IMR-90 (cell line): Measurements from ENCODE around the gene PABPC1L. TPM values are rescaled to one million over a fixed set of nuclear protein-coding genes. Genes with fewer than 3 reads are reported as not detected.

Experiments
- ATAC-seq: fragments of 200-7000 bp; cut with Tn5 transposase; 2 replicates; pipeline ENCODE4 v1.9.1; 2020; ENCODE audit warnings: low read depth, mild to moderate bottlenecking, moderate library complexity
- BruUV-seq: library from RNA; stranded (reverse); fragments of 400-500 nt; replicated peaks from 2 replicates; lab custom pipeline; 2021; lab: Mats Ljungman, UMichigan
- CTCF ChIA-PET: fragments of 300-600 bp; formaldehyde crosslinking; extraction: SDS; loops from one replicate; lab custom pipeline; 2021; ENCODE audit warnings: antibody characterized with exemption; lab: Yijun Ruan, JAX
- POLR2A ChIA-PET: fragments of 300-600 bp; sonication (Branson Sonifier 250); formaldehyde crosslinking; loops from one replicate; lab custom pipeline; 2022; ENCODE audit warnings: antibody characterized with exemption; ENCODE audit not compliant: unreplicated experiment; lab: Charles Lee
- DNase-seq: peaks from one replicate; pipeline ENCODE4 v3.0.0; 2013
- H2AFZ ChIP-seq: replicated peaks from 2 replicates; pipeline ENCODE3; 2013; ENCODE audit warnings: low read length, mild to moderate bottlenecking; ENCODE audit not compliant: poor library complexity
- H2AK5ac ChIP-seq: 2 replicates; pipeline ENCODE4 v1.6.1; 2013; ENCODE audit warnings: low read depth, low read length, inconsistent platforms
- H2AK9ac ChIP-seq: replicated peaks from 2 replicates; pipeline ENCODE3; 2013; ENCODE audit warnings: mild to moderate bottlenecking, low read depth, low read length, moderate library complexity; ENCODE audit not compliant: poor library complexity
- H2BK120ac ChIP-seq: 2 replicates; pipeline ENCODE4 v1.6.1; 2013; ENCODE audit warnings: low read depth, low read length, inconsistent platforms
- H2BK15ac ChIP-seq: 3 replicates; pipeline ENCODE4 v1.6.1; 2013; ENCODE audit warnings: low read depth, low read length, inconsistent platforms
- H2BK20ac ChIP-seq: 2 replicates; pipeline ENCODE4 v1.6.1; 2013; ENCODE audit warnings: low read depth, mild to moderate bottlenecking, inconsistent platforms, low read length, moderate library complexity
- H2BK5ac ChIP-seq: 2 replicates; pipeline ENCODE4 v1.6.1; 2013; ENCODE audit warnings: mild to moderate bottlenecking, low read depth, low read length, inconsistent platforms; ENCODE audit not compliant: poor library complexity, severe bottlenecking
- H3K14ac ChIP-seq: replicated peaks from 2 replicates; pipeline ENCODE4 v1.6.1; 2013; ENCODE audit warnings: low read depth, low read length, inconsistent platforms
- H3K18ac ChIP-seq: 2 replicates; pipeline ENCODE4 v1.6.1; 2013; ENCODE audit warnings: low read depth, low read length, control low read depth
- H3K23ac ChIP-seq: 2 replicates; pipeline ENCODE4 v1.6.1; 2013; ENCODE audit warnings: low read depth, low read length, inconsistent platforms
- H3K27ac ChIP-seq: 2 replicates; pipeline ENCODE4 v1.5.1; 2013; ENCODE audit warnings: mild to moderate bottlenecking, control low read depth, low read length; ENCODE audit not compliant: insufficient read depth
- H3K27me3 ChIP-seq: 2 replicates; pipeline ENCODE4 v1.6.1; 2013; ENCODE audit warnings: low read length; ENCODE audit not compliant: control insufficient read depth, insufficient read depth
- H3K36me3 ChIP-seq: 2 replicates; pipeline ENCODE4 v1.6.1; 2013; ENCODE audit warnings: low read length, mixed read lengths; ENCODE audit not compliant: control insufficient read depth, insufficient read depth
- H3K4ac ChIP-seq: 2 replicates; pipeline ENCODE4 v1.6.1; 2013; ENCODE audit warnings: low read depth, low read length, inconsistent platforms
- H3K4me1 ChIP-seq: 2 replicates; pipeline ENCODE4 v1.6.1; 2013; ENCODE audit warnings: low read length, mixed read lengths; ENCODE audit not compliant: control insufficient read depth, insufficient read depth
- H3K4me2 ChIP-seq: 2 replicates; pipeline ENCODE4 v1.6.1; 2013; ENCODE audit warnings: low read depth, mild to moderate bottlenecking, control low read depth, low read length, moderate library complexity
- H3K4me3 ChIP-seq: 2 replicates; pipeline ENCODE4 v1.5.1; 2013; ENCODE audit warnings: low read depth, mild to moderate bottlenecking, control low read depth, low read length, moderate library complexity; ENCODE audit not compliant: insufficient read depth
- H3K56ac ChIP-seq: 2 replicates; pipeline ENCODE4 v1.6.1; 2013; ENCODE audit warnings: low read length, inconsistent platforms; ENCODE audit not compliant: insufficient read depth; ENCODE audit errors: extremely low read depth
- H3K79me1 ChIP-seq, 2 experiments: 2 replicates each; pipeline ENCODE4 v1.6.1; 2013; ENCODE audit warnings: low read length in 2 of 2, inconsistent platforms in 1 of 2, low read depth in 1 of 2
- H3K9ac ChIP-seq: 2 replicates; pipeline ENCODE4 v1.6.1; 2013; ENCODE audit warnings: low read depth, low read length, control low read depth
- H3K9me1 ChIP-seq: 2 replicates; pipeline ENCODE4 v1.6.1; 2013; ENCODE audit warnings: low read length, inconsistent platforms; ENCODE audit not compliant: insufficient read depth
- H3K9me3 ChIP-seq: 2 replicates; pipeline ENCODE4 v1.6.1; 2013; ENCODE audit warnings: low read length; ENCODE audit not compliant: control insufficient read depth, insufficient read depth
- H4K20me1 ChIP-seq: 2 replicates; pipeline ENCODE4 v1.6.1; 2013; ENCODE audit warnings: low read length, inconsistent platforms; ENCODE audit not compliant: insufficient read depth
- H4K5ac ChIP-seq: 2 replicates; pipeline ENCODE4 v1.6.1; 2013; ENCODE audit warnings: mild to moderate bottlenecking, low read depth, low read length, control low read depth
- H4K8ac ChIP-seq, 2 experiments: 2 replicates each; pipeline ENCODE4 v1.6.1; 2013; ENCODE audit warnings: low read depth in 2 of 2, low read length in 2 of 2, control low read depth in 1 of 2, inconsistent platforms in 1 of 2
- H4K91ac ChIP-seq: 2 replicates; pipeline ENCODE4 v1.6.1; 2013; ENCODE audit warnings: low read depth, low read length, inconsistent platforms; ENCODE audit not compliant: insufficient read depth
- BHLHE40 ChIP-seq: fragments of 150-350 bp; IDR thresholded peaks from 2 replicates; pipeline ENCODE4 v1.6.1; 2016; ENCODE audit warnings: mild to moderate bottlenecking, low read depth, low read length
- CEBPB ChIP-seq: IDR thresholded peaks from 2 replicates; pipeline ENCODE4 v1.6.1; 2012; ENCODE audit warnings: low read depth, low read length, improper control_type of control experiment
- CHD1 ChIP-seq: IDR thresholded peaks from 2 replicates; pipeline ENCODE4 v1.6.1; 2012; ENCODE audit warnings: low read depth, low read length, improper control_type of control experiment
- FOS ChIP-seq: fragments of 150-350 bp; IDR thresholded peaks from 2 replicates; pipeline ENCODE4 v1.6.1; 2016; ENCODE audit warnings: low read depth, low read length
- MAFK ChIP-seq: IDR thresholded peaks from 2 replicates; pipeline ENCODE4 v1.6.1; 2012; ENCODE audit warnings: low read depth, low read length, improper control_type of control experiment
- MAZ ChIP-seq: IDR thresholded peaks from 2 replicates; pipeline ENCODE4 v1.6.1; 2012; ENCODE audit warnings: low read depth, mild to moderate bottlenecking, low read length, improper control_type of control experiment, moderate library complexity, borderline replicate concordance
- MXI1 ChIP-seq: IDR thresholded peaks from 2 replicates; pipeline ENCODE4 v1.6.1; 2012; ENCODE audit warnings: low read depth, mild to moderate bottlenecking, low read length, moderate library complexity, borderline replicate concordance
- NFE2L2 ChIP-seq: fragments of 150-350 bp; IDR thresholded peaks from 2 replicates; pipeline ENCODE4 v1.6.1; 2016; ENCODE audit warnings: low read depth, mild to moderate bottlenecking, low read length
- POLR2A ChIP-seq: IDR thresholded peaks from 2 replicates; pipeline ENCODE4 v1.6.1; 2012; ENCODE audit warnings: mild to moderate bottlenecking, low read depth, low read length
- RAD21 ChIP-seq: IDR thresholded peaks from 2 replicates; pipeline ENCODE4 v1.6.1; 2012; ENCODE audit warnings: low read length, improper control_type of control experiment
- RCOR1 ChIP-seq: IDR thresholded peaks from 2 replicates; pipeline ENCODE4 v1.6.1; 2012; ENCODE audit warnings: mild to moderate bottlenecking, low read length, improper control_type of control experiment; ENCODE audit not compliant: insufficient replicate concordance
- RFX5 ChIP-seq: IDR thresholded peaks from 2 replicates; pipeline ENCODE4 v1.8.0; 2012; ENCODE audit warnings: low read depth, mild to moderate bottlenecking, low read length, moderate library complexity
- SMC3 ChIP-seq: fragments of 150-350 bp; IDR thresholded peaks from 2 replicates; pipeline ENCODE4 v1.6.1; 2016; ENCODE audit warnings: low read depth, mild to moderate bottlenecking, antibody characterized with exemption, low read length, moderate library complexity
- WGBS, 2 experiments: methylation state at CpG; one replicate each; pipeline versions ENCODE4 v1.1.5 to v1.1.7; 2013; ENCODE audit warnings: missing lambda C conversion rate in 2 of 2; ENCODE audit not compliant: insufficient read length in 1 of 2; ENCODE audit errors: extremely low coverage in 2 of 2; 5-methylcytosine and 5-hydroxymethylcytosine counted together
- dilution Hi-C: fragments of 300-500 bp; cut with HindIII; formaldehyde crosslinking; loops from one replicate; pipeline ENCODE4 v1.14.3; 2018; ENCODE audit warnings: low sequenced_read_pairs; ENCODE audit not compliant: unreplicated experiment
- in situ Hi-C: fragments of 300-500 bp; cut with MboI; formaldehyde crosslinking; loops from 3 replicates; pipeline ENCODE4 v1.14.3; 2019; ENCODE audit warnings: low sequenced_read_pairs, inconsistent platforms, mixed read lengths
- intact Hi-C: fragments of 100-400 bp; cut with micrococcal nuclease; formaldehyde crosslinking; loops from 2 replicates; pipeline ENCODE4 v1.10.0; 2022
- polyA plus RNA-seq, 3 experiments: library from polyadenylated mRNA; depleted of rRNA; stranded (reverse); fragments of >200 nt; gene quantifications; 2 replicates each; pipeline ENCODE4 v1.2.3, GENCODE V29; 2012; ENCODE audit warnings: low replicate concordance in 1 of 3
- total RNA-seq: library from RNA; depleted of rRNA; stranded (reverse); fragments of >200 nt; gene quantifications from 2 replicates; pipeline ENCODE4 v1.2.3, GENCODE V29; 2012
- TF ChIP-seq, protein P1 (sequence below): conservative IDR thresholded peaks from 2 replicates; pipeline ENCODE4 v1.5.1; 2012; ENCODE audit warnings: mild to moderate bottlenecking, low read depth, low read length, improper control_type of control experiment
- TF ChIP-seq, protein P2 (sequence below): fragments of 150-350 bp; IDR thresholded peaks from 2 replicates; pipeline ENCODE4 v1.6.1; 2016; ENCODE audit warnings: low read depth, mild to moderate bottlenecking, low read length, moderate library complexity, borderline replicate concordance
- TF ChIP-seq, protein P3 (sequence below): fragments of 150-350 bp; IDR thresholded peaks from 2 replicates; pipeline ENCODE4 v1.6.1; 2017; ENCODE audit warnings: mild to moderate bottlenecking, antibody characterized with exemption, low read length, low read depth

The PABPC1L gene
- total and polyA plus RNA-seq, 2 of the 4 experiments (the other 2 are of a cell fraction), result 6.1 to 82.4 TPM

DNA sequence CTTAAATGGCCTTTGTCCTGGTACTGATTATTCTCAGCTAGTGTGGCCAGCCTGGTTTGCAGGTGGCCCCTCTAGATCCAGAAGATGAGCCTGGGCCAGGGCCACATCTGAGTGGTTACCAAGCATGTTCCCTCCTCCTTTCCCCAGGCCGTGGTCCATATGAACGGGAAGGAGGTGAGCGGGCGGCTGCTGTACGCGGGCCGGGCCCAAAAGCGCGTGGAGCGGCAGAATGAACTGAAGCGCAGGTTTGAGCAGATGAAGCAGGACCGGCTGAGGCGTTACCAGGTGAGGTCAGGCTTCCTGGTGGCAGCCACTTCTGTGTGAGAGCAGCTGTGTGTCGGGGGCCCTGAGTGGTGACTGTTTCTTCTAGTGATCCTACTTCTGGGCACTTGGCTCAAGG is 11.6 kb downstream of the PABPC1L start:
- Histone ChIP-seq H3K14ac (no peak overlapping the region), H3K4me1 (no peaks in the 10 kb centered on the region), H3K27me3 (no peaks in the 10 kb centered on the region), H4K91ac (no peak overlapping the region), H4K8ac (no peak overlapping the region), H4K20me1 (no peaks in the 10 kb centered on the region), H2BK15ac (no peak overlapping the region), H2AK9ac (no peak overlapping the region), H2BK120ac (no peak overlapping the region), H3K79me1 (no peaks in the 10 kb centered on the region), H3K9me3 (no peaks in the 10 kb centered on the region), H4K5ac (no peak overlapping the region), H2AK5ac (no peak overlapping the region), H3K18ac (no peak overlapping the region), H3K27ac (no peak overlapping the region), H3K4ac (no peak overlapping the region), H3K9me1 (0 out of 2 replicates have a peak, but pooled peaks cover 4% of the 10 kb centered on the region), H3K56ac (no peak overlapping the region), H2BK20ac (no peak overlapping the region), H3K4me3 (no peak overlapping the region), H2AFZ (no peak overlapping the region), H3K36me3 (peaks cover 33% of the 10 kb centered on the region), H3K4me2 (no peak overlapping the region), H3K9ac (no peak overlapping the region), H3K23ac (no peak overlapping the region), H2BK5ac (no peak overlapping the region)
- 100% methylated on average over 5 of the region's 14 CpGs; no CpG with 5 or more reads in 1 of the 2 experiments for WGBS, 2 experiments
- intact Hi-C loops (no loop called here), in situ Hi-C loops (no loop called here), dilution Hi-C loops (no loop called here)
- TF ChIP-seq FOS (no peak), MAFK (no peak), CEBPB (no peak), MAZ (no peak), SMC3 (no peak), RFX5 (no peak), RCOR1 (no peak), POLR2A (no peak), BHLHE40 (no peak), CHD1 (no peak), MXI1 (no peak), NFE2L2 (no peak), RAD21 (no peak)
- TF ChIP-seq, protein P1, sequence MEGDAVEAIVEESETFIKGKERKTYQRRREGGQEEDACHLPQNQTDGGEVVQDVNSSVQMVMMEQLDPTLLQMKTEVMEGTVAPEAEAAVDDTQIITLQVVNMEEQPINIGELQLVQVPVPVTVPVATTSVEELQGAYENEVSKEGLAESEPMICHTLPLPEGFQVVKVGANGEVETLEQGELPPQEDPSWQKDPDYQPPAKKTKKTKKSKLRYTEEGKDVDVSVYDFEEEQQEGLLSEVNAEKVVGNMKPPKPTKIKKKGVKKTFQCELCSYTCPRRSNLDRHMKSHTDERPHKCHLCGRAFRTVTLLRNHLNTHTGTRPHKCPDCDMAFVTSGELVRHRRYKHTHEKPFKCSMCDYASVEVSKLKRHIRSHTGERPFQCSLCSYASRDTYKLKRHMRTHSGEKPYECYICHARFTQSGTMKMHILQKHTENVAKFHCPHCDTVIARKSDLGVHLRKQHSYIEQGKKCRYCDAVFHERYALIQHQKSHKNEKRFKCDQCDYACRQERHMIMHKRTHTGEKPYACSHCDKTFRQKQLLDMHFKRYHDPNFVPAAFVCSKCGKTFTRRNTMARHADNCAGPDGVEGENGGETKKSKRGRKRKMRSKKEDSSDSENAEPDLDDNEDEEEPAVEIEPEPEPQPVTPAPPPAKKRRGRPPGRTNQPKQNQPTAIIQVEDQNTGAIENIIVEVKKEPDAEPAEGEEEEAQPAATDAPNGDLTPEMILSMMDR, result no peak
- TF ChIP-seq, protein P2, sequence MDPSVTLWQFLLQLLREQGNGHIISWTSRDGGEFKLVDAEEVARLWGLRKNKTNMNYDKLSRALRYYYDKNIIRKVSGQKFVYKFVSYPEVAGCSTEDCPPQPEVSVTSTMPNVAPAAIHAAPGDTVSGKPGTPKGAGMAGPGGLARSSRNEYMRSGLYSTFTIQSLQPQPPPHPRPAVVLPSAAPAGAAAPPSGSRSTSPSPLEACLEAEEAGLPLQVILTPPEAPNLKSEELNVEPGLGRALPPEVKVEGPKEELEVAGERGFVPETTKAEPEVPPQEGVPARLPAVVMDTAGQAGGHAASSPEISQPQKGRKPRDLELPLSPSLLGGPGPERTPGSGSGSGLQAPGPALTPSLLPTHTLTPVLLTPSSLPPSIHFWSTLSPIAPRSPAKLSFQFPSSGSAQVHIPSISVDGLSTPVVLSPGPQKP, result no peak
- TF ChIP-seq, protein P3, sequence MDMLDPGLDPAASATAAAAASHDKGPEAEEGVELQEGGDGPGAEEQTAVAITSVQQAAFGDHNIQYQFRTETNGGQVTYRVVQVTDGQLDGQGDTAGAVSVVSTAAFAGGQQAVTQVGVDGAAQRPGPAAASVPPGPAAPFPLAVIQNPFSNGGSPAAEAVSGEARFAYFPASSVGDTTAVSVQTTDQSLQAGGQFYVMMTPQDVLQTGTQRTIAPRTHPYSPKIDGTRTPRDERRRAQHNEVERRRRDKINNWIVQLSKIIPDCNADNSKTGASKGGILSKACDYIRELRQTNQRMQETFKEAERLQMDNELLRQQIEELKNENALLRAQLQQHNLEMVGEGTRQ, result no peak
- ChIA-PET POLR2A (no interaction called here), CTCF (no interaction called here)
- no peak for ATAC-seq
- DNase-seq, result no peak
- no TSS peak for BruUV-seq
